Pulmonary artery endothelial cell (primary cell): ENCODE measurements around the gene CKLF. TPM values are rescaled to one million over a fixed set of nuclear protein-coding genes. Genes with fewer than 3 reads are reported as not detected.

Experiments
- DNase-seq: peaks from one replicate; pipeline ENCODE4 v3.0.0-alpha.2; 2011; ENCODE audit warnings: low read depth, low spot score
- total RNA-seq: library from RNA; depleted of rRNA; stranded (reverse); fragments of >200 nt; gene quantifications from 2 replicates; pipeline ENCODE4 v1.2.3, GENCODE V29; 2014

CKLF gene
- total RNA-seq, 1 donor from 2014 or later: 74.6 TPM

GRCh38 chr16:66517586-66518263 lies 34.7 kb upstream of the CKLF start:
- no peak for DNase-seq

GRCh38 chr16:66519482-66520373 lies 32.6 kb upstream of the CKLF start:
- no peak for DNase-seq

GRCh38 chr16:66520406-66521170 lies 31.8 kb upstream of the CKLF start:
- DNase-seq: no peak

GRCh38 chr16:66521252-66521713 lies 31.1 kb upstream of the CKLF start:
- DNase-seq: no peak

GRCh38 chr16:66521951-66522771 lies 30.2 kb upstream of the CKLF start:
- DNase-seq: no peak

- DNase-seq: no peak
Measured at GRCh38 chr16:66522816-66523590, 29.4 kb upstream of the CKLF start.

GRCh38 chr16:66523861-66524354 lies 28.5 kb upstream of the CKLF start:
- DNase-seq: no peak

- no peak for DNase-seq
Measured at GRCh38 chr16:66524601-66525164, 27.7 kb upstream of the CKLF start.

GRCh38 chr16:66525396-66526180 lies 26.8 kb upstream of the CKLF start:
- DNase-seq: no peak

- DNase-seq: no peak
Measured at GRCh38 chr16:66528294-66528693, 24.1 kb upstream of the CKLF start.

GRCh38 chr16:66529475-66529874 lies 22.9 kb upstream of the CKLF start:
- DNase-seq: no peak

GRCh38 chr16:66534376-66534799 lies 18.0 kb upstream of the CKLF start:
- DNase-seq: no peak

- DNase-seq: no peak
Measured at GRCh38 chr16:66536525-66536924, 15.9 kb upstream of the CKLF start.

GRCh38 chr16:66537236-66537635 lies 15.1 kb upstream of the CKLF start:
- DNase-seq: no peak

GRCh38 chr16:66538910-66539309 lies 13.5 kb upstream of the CKLF start:
- DNase-seq: no peak

GRCh38 chr16:66539623-66540469 lies 12.5 kb upstream of the CKLF start:
- DNase-seq: no peak

- no peak for DNase-seq
Measured at GRCh38 chr16:66541388-66542355, 10.7 kb upstream of the CKLF start.
